Right renal cortex interstitium (tissue), 3 donors: ENCODE results near the gene RHEB. TPM values are rescaled to one million over a fixed set of nuclear protein-coding genes. Genes with fewer than 3 reads are reported as not detected.

Source experiments
- DNase-seq, 3 donors: peaks; one replicate each; pipeline ENCODE4 v3.0.0-alpha.2; 2013; ENCODE audit warnings: low read depth in 3 of 3, low spot score in 2 of 3
- polyA plus RNA-seq, 3 donors: library from polyadenylated mRNA; unstranded; fragments of 120-200 nt; gene quantifications; one replicate each; pipeline ENCODE4 v1.2.1, GENCODE V29; 2013; ENCODE audit not compliant: insufficient read length in 3 of 3

The RHEB gene
- polyA plus RNA-seq, 3 donors, result 147 to 154 (median 149) TPM

DNA sequence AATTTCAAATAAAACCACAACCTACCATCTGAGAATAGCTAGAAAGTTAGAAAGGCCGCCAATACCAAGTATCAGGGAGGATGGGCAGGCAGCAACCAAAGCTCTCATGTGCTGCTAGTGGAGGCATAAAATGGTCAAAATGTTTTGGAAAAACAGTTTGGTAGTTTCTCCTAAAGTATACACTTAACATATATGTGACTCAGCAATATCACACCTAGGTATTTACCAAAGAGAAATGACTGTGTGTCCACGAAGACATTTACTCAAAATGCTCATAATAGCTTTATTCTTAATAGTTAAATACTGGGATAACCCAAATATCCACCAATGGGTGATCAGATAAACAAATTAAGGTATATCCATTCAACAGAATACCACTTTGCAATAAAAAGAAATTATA lies 14.3 kb downstream of the RHEB start:
- no peak for DNase-seq

DNA sequence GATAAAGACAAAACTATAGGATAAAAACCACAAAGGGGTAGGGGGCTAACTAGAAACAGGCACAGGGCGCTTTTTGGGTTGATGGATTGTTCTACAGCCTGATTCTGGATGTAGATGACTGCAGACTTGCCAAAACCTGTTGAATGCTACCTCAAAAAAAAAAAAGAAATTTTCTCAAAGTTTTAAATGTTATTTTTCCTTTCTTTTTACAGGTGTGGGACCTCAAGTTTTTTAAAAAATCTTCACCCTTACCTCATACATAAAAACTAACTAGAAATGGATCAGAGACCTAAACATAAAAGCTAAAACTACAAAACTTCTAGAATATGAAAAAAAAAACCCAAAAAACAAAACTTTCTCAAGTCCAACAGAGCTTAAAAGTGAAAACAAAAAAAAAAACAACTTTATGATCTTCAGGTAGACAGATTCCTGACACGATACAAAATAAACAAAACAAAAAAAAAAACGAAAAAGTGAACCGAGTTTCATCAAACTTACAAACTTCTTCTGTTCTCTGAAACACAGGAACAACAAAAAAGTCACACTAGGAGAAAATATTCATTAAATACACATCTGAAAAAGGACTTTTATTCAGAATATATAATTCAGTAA lies 14.9 kb downstream of the RHEB start:
- DNase-seq, result no peak

DNA sequence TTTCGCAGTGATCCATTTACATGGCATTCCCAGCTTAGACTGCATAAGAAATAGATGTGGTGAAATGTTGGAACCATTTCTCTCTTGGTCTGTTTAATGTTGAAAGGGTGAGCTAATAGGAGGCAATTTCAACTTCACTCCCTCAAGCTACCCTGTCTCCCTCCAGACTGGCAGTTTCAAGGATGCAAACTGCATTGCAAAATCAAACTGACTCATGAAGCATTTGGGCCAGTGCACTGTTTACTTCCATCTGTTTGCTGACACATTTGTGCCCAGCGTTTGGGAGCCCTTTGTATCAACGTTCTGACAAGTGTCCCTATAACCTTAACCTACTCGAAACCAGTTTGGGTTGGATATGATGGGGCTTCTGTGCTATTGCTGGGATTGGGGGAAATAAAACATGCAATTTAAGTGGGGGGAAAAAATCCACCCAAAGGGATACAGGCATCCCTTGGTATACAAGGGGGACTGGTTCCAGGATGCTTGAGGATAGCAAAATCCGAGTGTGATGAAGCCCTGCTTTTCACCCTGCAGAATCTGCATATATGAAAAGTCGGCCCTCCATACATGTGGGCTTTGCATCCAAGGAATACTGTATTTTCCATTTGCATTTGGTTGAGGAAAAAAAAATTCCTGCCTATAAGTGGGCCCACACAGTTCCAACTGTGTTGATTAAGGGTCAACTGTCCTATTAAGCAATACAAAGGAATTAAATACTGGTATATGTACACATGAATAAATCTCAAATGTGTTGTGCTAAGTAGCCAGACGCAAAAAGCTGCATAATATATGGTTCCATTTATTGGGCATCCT lies 15.6 kb downstream of the RHEB start:
- no peak for DNase-seq

GRCh38 chr7:151501676-151502075 lies 18.0 kb downstream of the RHEB start:
- no peak for DNase-seq

GRCh38 chr7:151498495-151498894 lies 21.2 kb downstream of the RHEB start:
- DNase-seq, result no peak

- DNase-seq, result no peak
These were observed 22.3 kb downstream of the RHEB start for GRCh38 chr7:151497306-151497871.

- no peak for DNase-seq
These were observed 24.3 kb downstream of the RHEB start for GRCh38 chr7:151495360-151495759.

- no peak for DNase-seq
These were observed 25.1 kb downstream of the RHEB start for GRCh38 chr7:151494298-151495284.

DNA sequence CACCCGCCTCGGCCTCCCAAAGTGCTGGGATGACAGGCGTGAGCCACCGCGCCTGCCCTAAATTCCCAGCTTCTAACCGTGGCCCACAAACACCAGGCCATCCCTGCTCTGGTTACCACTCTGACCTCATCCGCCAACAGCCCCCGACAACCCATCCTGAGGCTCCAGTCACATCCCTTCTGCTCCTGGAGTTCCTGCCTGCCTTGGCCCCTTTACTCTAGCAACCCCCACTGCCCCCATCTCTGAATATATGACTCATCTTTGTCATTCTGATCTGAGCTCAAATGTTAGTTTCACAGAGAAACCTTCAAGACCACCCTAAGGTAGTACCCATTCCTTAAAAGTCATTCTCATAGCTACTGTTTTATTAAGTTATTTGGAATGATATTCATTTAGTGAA lies 26.6 kb downstream of the RHEB start:
- DNase-seq, result no peak

- DNase-seq, result no peak
These were observed 27.8 kb downstream of the RHEB start for GRCh38 chr7:151491859-151492258.

- DNase-seq, result no peak
These were observed 29.1 kb downstream of the RHEB start for GRCh38 chr7:151490456-151491105.

- DNase-seq, result no peak
These were observed 30.2 kb downstream of the RHEB start for GRCh38 chr7:151489498-151489897.

GRCh38 chr7:151488096-151488495 lies 31.6 kb downstream of the RHEB start:
- no peak for DNase-seq

DNA sequence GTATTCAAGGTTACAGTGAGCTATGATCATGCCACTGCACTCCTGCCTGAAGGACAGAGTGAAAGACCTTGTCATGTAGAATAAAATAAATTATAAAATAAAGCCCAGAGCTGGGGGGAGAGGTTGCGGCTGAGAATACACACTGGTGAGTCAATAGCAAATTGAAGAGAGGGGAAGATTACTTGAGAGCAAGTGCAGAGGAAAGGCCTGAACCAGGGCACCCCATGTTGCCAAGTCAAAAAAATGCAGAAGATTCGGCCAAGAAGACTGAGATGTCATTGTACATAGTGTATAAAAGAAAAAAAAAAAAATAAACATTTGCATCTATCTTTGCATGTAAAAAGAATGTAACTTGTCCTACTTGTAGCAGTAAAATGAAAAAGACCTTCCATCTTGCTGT lies 32.5 kb downstream of the RHEB start:
- no peak for DNase-seq

DNA sequence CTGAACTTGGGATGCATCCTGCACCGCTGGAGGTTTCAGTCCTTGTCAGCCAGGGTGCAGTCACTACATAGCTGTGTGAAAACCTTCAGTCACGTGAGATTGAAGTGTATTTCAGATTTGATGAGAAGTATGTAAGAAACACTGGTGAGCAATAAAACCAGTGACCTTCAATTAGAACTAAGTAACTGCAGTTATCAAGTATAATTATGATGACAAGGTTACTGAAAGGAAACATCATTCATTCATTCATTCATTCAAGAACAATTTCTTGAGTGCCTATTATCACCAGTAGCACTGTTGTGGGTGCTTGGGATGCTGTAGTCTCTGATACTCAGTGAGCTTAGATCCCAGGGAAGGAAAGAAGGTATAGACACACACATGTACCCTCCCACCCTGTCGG lies 33.6 kb downstream of the RHEB start:
- DNase-seq, result no peak

- DNase-seq, result no peak
These were observed 34.6 kb downstream of the RHEB start for GRCh38 chr7:151484971-151485707.

GRCh38 chr7:151483711-151483983 lies 36.0 kb downstream of the RHEB start:
- no peak for DNase-seq

DNA sequence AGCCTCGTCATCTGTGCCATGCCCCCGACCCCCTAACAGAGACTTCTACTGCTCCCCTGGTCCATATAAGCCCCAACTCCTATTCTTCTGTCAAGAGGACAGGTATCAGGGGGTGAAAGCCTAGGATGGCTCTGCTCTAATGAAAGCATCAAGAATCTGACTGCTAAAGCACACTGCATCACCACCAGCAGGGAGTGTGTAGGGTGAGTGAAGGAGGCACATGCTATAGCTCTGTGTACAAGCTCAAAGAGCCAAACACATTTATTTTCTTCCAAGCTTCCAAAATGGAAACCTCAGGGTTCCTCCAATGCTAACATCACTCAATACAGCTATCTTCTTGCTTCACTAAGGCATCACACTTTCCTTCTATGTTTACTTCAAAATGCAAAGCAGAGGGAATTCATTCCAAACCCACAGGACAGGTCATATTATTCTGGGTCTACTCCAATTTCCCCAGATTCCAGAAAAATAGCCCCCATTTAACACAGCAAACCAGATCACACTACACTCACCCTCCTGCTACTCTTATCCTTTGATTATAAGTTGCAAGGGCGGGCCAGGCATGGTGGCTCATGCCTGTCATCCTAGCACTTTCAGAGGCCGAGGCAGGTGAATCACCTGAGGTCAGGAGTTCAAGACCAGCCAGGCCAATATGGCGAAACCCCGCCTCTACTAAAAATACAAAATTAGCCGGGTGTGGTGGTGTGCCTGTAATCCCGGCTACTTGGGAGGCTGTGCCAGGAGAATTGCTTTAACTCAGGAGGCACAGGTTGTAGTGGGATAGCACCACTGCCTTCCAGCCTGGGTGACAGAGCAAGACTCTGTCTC lies 36.6 kb downstream of the RHEB start:
- DNase-seq, result no peak
